Measurements from ENCODE around the gene TTC28.
A peak's percentile ranks its signal among the peaks of the same experiment; 100 is the strongest.

The TTC28 gene

DNA sequence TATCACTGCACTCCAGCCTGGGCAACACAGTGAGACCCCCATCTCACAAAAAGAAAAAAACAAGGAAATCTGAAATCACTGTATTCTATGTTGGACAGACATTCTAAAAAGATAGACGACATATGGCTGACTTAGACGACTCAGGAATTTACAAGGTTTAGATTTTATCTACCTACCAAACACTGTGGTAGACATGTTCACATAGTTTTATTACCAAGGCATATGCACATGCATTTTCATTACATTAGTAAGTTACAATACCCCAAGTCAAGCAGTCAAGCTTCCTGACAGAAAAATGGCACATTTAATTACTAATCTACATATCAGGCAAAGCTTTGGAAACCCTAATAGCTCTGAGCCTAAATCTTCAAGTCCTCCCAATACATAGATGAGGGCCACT lies 262.2 kb downstream of the TTC28 start:
- no peak for DNase-seq (ENCODE audit: low spot score)
- TF ChIP-seq, protein P1, sequence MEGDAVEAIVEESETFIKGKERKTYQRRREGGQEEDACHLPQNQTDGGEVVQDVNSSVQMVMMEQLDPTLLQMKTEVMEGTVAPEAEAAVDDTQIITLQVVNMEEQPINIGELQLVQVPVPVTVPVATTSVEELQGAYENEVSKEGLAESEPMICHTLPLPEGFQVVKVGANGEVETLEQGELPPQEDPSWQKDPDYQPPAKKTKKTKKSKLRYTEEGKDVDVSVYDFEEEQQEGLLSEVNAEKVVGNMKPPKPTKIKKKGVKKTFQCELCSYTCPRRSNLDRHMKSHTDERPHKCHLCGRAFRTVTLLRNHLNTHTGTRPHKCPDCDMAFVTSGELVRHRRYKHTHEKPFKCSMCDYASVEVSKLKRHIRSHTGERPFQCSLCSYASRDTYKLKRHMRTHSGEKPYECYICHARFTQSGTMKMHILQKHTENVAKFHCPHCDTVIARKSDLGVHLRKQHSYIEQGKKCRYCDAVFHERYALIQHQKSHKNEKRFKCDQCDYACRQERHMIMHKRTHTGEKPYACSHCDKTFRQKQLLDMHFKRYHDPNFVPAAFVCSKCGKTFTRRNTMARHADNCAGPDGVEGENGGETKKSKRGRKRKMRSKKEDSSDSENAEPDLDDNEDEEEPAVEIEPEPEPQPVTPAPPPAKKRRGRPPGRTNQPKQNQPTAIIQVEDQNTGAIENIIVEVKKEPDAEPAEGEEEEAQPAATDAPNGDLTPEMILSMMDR (IDR thresholded peaks at IDR 0.05; ENCODE audit: borderline replicate concordance, control extremely low read depth, extremely low read depth, insufficient read depth, missing control alignments) = no peak
- in situ Hi-C loops (cut with MboI; ENCODE audit: low sequenced_read_pairs, unreplicated experiment) = no loop called here

DNA sequence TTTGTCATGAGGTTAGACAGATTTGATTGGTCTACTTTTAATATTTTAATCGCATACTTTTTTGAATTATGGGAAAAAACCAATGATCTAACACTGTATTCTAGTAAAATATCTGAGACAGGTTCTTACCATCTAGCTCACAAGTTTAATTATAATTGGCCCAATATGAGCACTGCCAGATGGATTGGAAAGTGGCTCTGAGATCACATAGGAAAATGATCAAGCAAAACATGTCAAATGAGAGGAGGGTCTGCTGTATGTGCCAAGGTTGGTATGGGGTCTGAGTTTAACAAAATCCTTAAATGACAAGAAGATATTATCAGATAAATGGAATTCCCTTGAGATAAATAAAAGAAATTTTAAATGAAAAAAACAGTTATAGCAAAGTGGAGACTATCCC lies 264.7 kb downstream of the TTC28 start:
- TF ChIP-seq, protein P1 (IDR thresholded peaks at IDR 0.05; ENCODE audit: borderline replicate concordance, control extremely low read depth, extremely low read depth, insufficient read depth, missing control alignments) = no peak
- DNase-seq (ENCODE audit: low spot score) = no peak
- in situ Hi-C loops (cut with MboI; ENCODE audit: low sequenced_read_pairs, unreplicated experiment) = no loop called here

DNA sequence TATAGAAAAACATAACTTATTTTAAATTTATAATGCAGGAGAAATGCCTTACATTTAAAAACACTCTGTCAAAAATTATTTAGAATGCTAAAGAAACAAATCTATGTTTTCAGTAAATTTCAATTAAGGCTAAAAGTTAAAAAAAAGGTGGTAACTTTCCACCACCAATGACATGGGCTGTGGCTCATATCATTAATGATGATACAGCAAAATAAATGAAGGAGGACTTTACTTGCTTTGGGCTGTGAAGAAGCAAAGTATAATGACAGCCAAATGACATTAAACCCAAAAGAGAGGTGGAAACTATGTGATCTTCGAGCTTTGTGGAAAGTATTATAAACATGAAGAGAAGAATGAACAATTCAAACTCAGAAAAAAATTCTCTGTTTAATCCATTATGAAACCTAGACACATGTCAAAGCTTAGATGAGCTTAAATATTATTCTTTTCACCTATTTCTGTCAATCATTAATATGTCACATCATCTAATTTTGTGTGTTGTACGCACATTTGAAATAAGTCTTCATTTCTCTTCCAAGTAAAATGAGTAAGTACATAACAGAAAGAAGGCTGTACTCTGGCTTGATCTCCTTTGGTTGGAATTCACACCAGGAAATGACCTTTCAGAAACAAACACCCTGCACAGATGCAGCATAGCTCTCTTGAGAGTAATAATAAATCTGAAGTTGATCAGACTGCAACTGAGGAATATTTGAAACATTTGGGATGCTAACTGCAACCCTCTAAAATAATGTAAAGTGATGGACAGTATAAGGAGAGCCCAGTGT lies 265.8 kb downstream of the TTC28 start:
- in situ Hi-C loops (cut with MboI; ENCODE audit: low sequenced_read_pairs, unreplicated experiment) = no loop called here
- TF ChIP-seq, protein P1 (IDR thresholded peaks at IDR 0.05; ENCODE audit: borderline replicate concordance, control extremely low read depth, extremely low read depth, insufficient read depth, missing control alignments) = no peak
- DNase-seq (ENCODE audit: low spot score) = no peak

DNA sequence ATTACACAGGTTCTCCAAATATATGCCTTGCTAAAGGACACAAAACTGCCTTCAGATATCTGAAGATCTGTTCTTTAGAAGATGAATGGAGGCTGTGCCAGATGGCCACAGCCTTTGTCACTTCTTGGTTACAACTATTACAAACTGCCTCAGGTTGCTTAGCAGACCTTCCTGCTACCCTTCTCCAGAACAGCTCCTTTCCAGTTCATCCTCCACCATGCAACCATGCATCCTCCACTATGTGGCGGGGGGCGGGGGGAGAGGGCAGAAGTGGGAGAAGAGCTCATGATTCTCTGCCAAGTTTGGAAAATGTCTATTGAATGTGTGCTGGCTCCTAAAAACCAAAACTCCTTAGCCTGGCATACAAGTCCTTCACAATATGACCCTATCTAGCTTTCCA lies 267.5 kb downstream of the TTC28 start:
- DNase-seq (ENCODE audit: low spot score) = no peak
- in situ Hi-C loops (cut with MboI; ENCODE audit: low sequenced_read_pairs, unreplicated experiment) = no loop called here

DNA sequence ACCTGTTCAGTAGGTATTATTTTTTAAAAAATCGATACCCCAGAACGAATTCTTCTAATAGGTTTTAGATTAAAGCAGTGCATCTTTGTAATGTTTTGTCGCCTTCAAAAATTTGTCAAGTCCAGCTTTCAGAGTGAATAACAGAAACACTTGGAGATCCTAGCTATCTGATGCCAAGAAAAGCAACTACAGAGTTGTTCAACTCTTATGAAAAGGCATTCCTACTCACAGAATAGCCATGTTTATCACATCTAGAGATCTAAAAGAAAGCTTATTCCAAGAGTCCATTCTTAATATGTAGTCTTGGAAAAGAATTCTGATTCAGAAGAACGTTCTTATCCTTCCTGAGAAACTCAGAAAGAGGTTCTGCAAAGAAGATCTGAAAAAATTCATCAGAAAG lies 268.5 kb downstream of the TTC28 start:
- in situ Hi-C loops (cut with MboI; ENCODE audit: low sequenced_read_pairs, unreplicated experiment) = no loop called here
- no peak for DNase-seq (ENCODE audit: low spot score)

More for the DNA sequence above, 267.5 kb downstream of the TTC28 start:
- TF ChIP-seq, protein P1 (IDR thresholded peaks at IDR 0.05; ENCODE audit: borderline replicate concordance, control extremely low read depth, extremely low read depth, insufficient read depth, missing control alignments) = no peak

DNA sequence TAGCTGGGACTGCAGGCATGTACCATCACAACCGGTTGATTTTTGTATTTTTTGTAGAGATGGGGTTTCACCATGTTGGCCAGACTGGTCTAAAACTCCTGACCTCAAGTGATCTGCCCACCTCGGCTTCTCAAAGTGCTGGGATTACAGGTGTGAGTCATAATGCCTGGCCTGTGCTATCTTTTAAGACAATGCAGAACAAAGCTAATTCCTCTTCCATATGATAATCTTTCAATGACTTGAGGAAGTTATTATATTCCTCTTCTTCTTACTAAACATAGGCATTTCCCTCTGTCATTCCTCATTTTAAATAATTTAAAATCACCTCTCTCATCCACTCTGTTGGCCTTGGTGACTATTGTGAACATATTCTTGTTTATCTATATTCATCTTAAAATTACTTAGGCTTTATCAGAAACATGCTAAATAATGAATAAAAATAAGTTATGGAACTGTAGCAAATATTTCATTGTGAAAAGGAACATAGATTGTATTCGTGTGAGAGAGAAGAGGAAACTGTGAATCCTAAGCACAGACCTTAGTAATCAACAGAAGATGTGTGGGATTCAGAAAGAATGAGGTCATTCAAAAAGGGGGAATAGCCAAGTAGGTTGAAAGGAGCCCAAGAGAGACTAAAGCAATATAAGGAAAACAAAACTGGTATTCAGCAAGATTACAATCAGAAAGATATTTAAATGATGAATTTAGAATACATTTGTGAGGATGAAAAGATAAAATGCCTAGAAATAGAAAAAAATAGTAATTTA lies 269.4 kb downstream of the TTC28 start:
- DNase-seq (ENCODE audit: low spot score) = peak; percentile 26
- TF ChIP-seq, protein P1 (IDR thresholded peaks at IDR 0.05; ENCODE audit: borderline replicate concordance, control extremely low read depth, extremely low read depth, insufficient read depth, missing control alignments) = no peak
- in situ Hi-C loops (cut with MboI; ENCODE audit: low sequenced_read_pairs, unreplicated experiment) = no loop called here

More for the DNA sequence above, 268.5 kb downstream of the TTC28 start:
- TF ChIP-seq, protein P1 (IDR thresholded peaks at IDR 0.05; ENCODE audit: borderline replicate concordance, control extremely low read depth, extremely low read depth, insufficient read depth, missing control alignments) = no peak
